Right cardiac atrium (tissue), 5 donors: ENCODE measurements around the gene FAM149A. TPM values are rescaled to one million over a fixed set of nuclear protein-coding genes. Genes with fewer than 3 reads are reported as not detected.

ENCODE experiments used
- ATAC-seq, 2 donors: fragments of 200-7000 bp; cut with Tn5 transposase; one replicate each; pipeline versions ENCODE4 v1.8.0 to v1.9.1; 2020; ENCODE audit warnings: moderate library complexity in 2 of 2, mild to moderate bottlenecking in 1 of 2
- DNase-seq, 3 donors: peaks; one replicate each; pipeline ENCODE4 v3.0.0-alpha.2; 2020
- H3K27ac ChIP-seq: one replicate; pipeline ENCODE4 v1.5.1; 2013; ENCODE audit warnings: mild to moderate bottlenecking, low read length, control low read depth, moderate library complexity
- H3K27me3 ChIP-seq: one replicate; pipeline ENCODE4 v1.6.1; 2013; ENCODE audit not compliant: control insufficient read depth, insufficient read depth
- H3K4me1 ChIP-seq: one replicate; pipeline ENCODE4 v1.6.1; 2013; ENCODE audit warnings: low read length; ENCODE audit not compliant: control insufficient read depth, insufficient read depth
- H3K4me3 ChIP-seq: one replicate; pipeline ENCODE4 v1.5.1; 2013; ENCODE audit warnings: low read length, control low read depth
- H3K9me3 ChIP-seq: one replicate; pipeline ENCODE4 v1.6.1; 2013; ENCODE audit warnings: low read length; ENCODE audit not compliant: control insufficient read depth
- WGBS: extraction: QIAGEN DNeasy Blood & Tissue Kit; methylation state at CpG from one replicate; pipeline ENCODE4 v1.1.7; 2013; 5-methylcytosine and 5-hydroxymethylcytosine counted together
- intact Hi-C, 4 donors: fragments of 100-400 bp; cut with DNase I; formaldehyde crosslinking; loops; one replicate each; pipeline versions ENCODE4 v1.11.0 to v1.14.0; 2022 to 2023
- polyA plus RNA-seq: library from polyadenylated mRNA; stranded (reverse); fragments of 200-250 nt; gene quantifications from one replicate; pipeline ENCODE4 v1.2.3, GENCODE V29; 2013
- total RNA-seq, 4 donors: library from RNA; stranded (reverse); fragmentation: NEBNext Ultra II Directional; extraction: Animal tissue kit (Norgen Biotek cat#: 25700); gene quantifications; one replicate each; pipeline ENCODE4 v1.2.1, GENCODE V29; 2021
- donor health status: healthy with polysubstance abuse.
- donor health status: DM: no; HTN: yes; CAD: no.
- donor health status: DM: no; HTN: no; CAD: no.
- donor health status: DM: no; HTN: yes; CAD: no; lungs with severe emphysema.
- donor health status: DM: yes; HTN: yes; CAD: no.

The FAM149A gene
- total and polyA plus RNA-seq, 5 donors, result 7.9 to 17.6 (median 10.8) TPM

GRCh38 chr4:186134861-186135260 is 30.4 kb downstream of the FAM149A start:
- DNase-seq (no peak), ATAC-seq (no peak)
- Histone ChIP-seq H3K27me3 (no peaks in the 10 kb centered on the region), H3K27ac (no peak overlapping the region), H3K4me1 (no peaks in the 10 kb centered on the region), H3K9me3 (no peaks in the 10 kb centered on the region), H3K4me3 (no peak overlapping the region)
- 94% methylated on average over 11 of the region's 11 CpGs for WGBS
- intact Hi-C loops, result loop anchor here (5.0 to 10.0 kb wide), 3 partner anchors 60 to 70 kb away; partner anchors contain the start of gene TLR3 (in 3 of the 4)

GRCh38 chr4:186137196-186137794 is 32.8 kb downstream of the FAM149A start:
- intact Hi-C loops, result loop anchor here in 3 of 4 donors (10.0 kb wide), 2 partner anchors 62 to 72 kb away; partner anchors contain the start of gene TLR3 (in 2 of the 3)
- no peaks in the 10 kb centered on the region for H3K9me3 ChIP-seq
- H3K4me3 ChIP-seq, result no peak overlapping the region
- no peaks in the 10 kb centered on the region for H3K27me3 ChIP-seq
- H3K4me1 ChIP-seq, result no peaks in the 10 kb centered on the region
- no peak overlapping the region for H3K27ac ChIP-seq
- peak in 1 of 2 donors; percentile 31 for ATAC-seq
- DNase-seq, result no peak
- WGBS, result 58% methylated on average over 6 of the region's 6 CpGs

- Histone ChIP-seq H3K27me3 (no peaks in the 10 kb centered on the region), H3K27ac (peak overlapping the region; percentile 86), H3K9me3 (no peaks in the 10 kb centered on the region), H3K4me1 (peaks cover 3% of the 10 kb centered on the region), H3K4me3 (peak overlapping the region; percentile 87)
- WGBS, result 1% methylated on average over 68 of the region's 72 CpGs
- intact Hi-C loops, result no loop called here
- DNase-seq (peak; percentile 68 to 91 (median 86)), ATAC-seq (peak; percentile 89)
Measured at GRCh38 chr4:186144198-186144945, 39.9 kb downstream of the FAM149A start.

GRCh38 chr4:186144946-186145569 is 40.6 kb downstream of the FAM149A start:
- H3K9me3 ChIP-seq, result no peaks in the 10 kb centered on the region
- H3K27me3 ChIP-seq, result no peaks in the 10 kb centered on the region
- under 1% methylated on average over 53 of the region's 54 CpGs for WGBS
- intact Hi-C loops, result no loop called here
- H3K4me1 ChIP-seq, result peaks cover 3% of the 10 kb centered on the region
- peak overlapping the region; percentile 60 for H3K27ac ChIP-seq
- peak; percentile 75 to 80 for ATAC-seq
- peak overlapping the region; percentile 87 for H3K4me3 ChIP-seq
- peak; percentile 70 to 87 (median 85) for DNase-seq

GRCh38 chr4:186146458-186146857 is 42.0 kb downstream of the FAM149A start:
- H3K27ac ChIP-seq, result no peak overlapping the region
- H3K9me3 ChIP-seq, result no peaks in the 10 kb centered on the region
- intact Hi-C loops, result no loop called here
- ATAC-seq (no peak), DNase-seq (no peak)
- 79% methylated on average over 9 of the region's 9 CpGs for WGBS
- H3K4me3 ChIP-seq, result no peak overlapping the region
- H3K4me1 ChIP-seq, result peaks cover 3% of the 10 kb centered on the region
- no peaks in the 10 kb centered on the region for H3K27me3 ChIP-seq

GRCh38 chr4:186148336-186148975 is 44.0 kb downstream of the FAM149A start:
- DNase-seq (no peak), ATAC-seq (no peak)
- Histone ChIP-seq H3K27ac (no peak overlapping the region), H3K4me1 (peaks cover 3% of the 10 kb centered on the region), H3K9me3 (no peaks in the 10 kb centered on the region), H3K27me3 (no peaks in the 10 kb centered on the region), H3K4me3 (no peak overlapping the region)
- intact Hi-C loops, result no loop called here
- 94% methylated on average over 1 of the region's 1 CpG for WGBS

GRCh38 chr4:186149872-186150271 is 45.4 kb downstream of the FAM149A start:
- Histone ChIP-seq H3K9me3 (no peaks in the 10 kb centered on the region), H3K27me3 (no peaks in the 10 kb centered on the region), H3K4me3 (peak overlapping the region; percentile 30), H3K27ac (peak overlapping the region; percentile 8), H3K4me1 (peaks cover 3% of the 10 kb centered on the region)
- DNase-seq (peak; percentile 80 to 91 (median 85)), ATAC-seq (peak; percentile 57 to 78)
- intact Hi-C loops, result no loop called here
- WGBS, result 26% methylated on average over 14 of the region's 14 CpGs

GRCh38 chr4:186150926-186151325 is 46.4 kb downstream of the FAM149A start:
- no peak for ATAC-seq
- WGBS, result 93% methylated on average over 13 of the region's 13 CpGs
- DNase-seq, result no peak
- no peak overlapping the region for H3K27ac ChIP-seq
- no peaks in the 10 kb centered on the region for H3K9me3 ChIP-seq
- H3K27me3 ChIP-seq, result no peaks in the 10 kb centered on the region
- intact Hi-C loops, result no loop called here
- no peak overlapping the region for H3K4me3 ChIP-seq
- H3K4me1 ChIP-seq, result no peaks in the 10 kb centered on the region

GRCh38 chr4:186151499-186151898 is 47.0 kb downstream of the FAM149A start:
- H3K27ac ChIP-seq, result no peak overlapping the region
- no peaks in the 10 kb centered on the region for H3K9me3 ChIP-seq
- no peaks in the 10 kb centered on the region for H3K27me3 ChIP-seq
- H3K4me1 ChIP-seq, result no peaks in the 10 kb centered on the region
- DNase-seq, result no peak
- 94% methylated on average over 7 of the region's 7 CpGs for WGBS
- ATAC-seq, result no peak
- intact Hi-C loops, result no loop called here
- H3K4me3 ChIP-seq, result no peak overlapping the region

GRCh38 chr4:186158021-186158813 is 53.7 kb downstream of the FAM149A start:
- Histone ChIP-seq H3K9me3 (no peaks in the 10 kb centered on the region), H3K4me1 (no peaks in the 10 kb centered on the region), H3K27ac (no peak overlapping the region), H3K4me3 (no peak overlapping the region), H3K27me3 (no peaks in the 10 kb centered on the region)
- 76% methylated on average over 17 of the region's 17 CpGs for WGBS
- ATAC-seq (peak in 1 of 2 donors; percentile 14), DNase-seq (no peak)
- intact Hi-C loops, result no loop called here
